ENCODE measurements around the gene ULK2.

ULK2 gene

DNA sequence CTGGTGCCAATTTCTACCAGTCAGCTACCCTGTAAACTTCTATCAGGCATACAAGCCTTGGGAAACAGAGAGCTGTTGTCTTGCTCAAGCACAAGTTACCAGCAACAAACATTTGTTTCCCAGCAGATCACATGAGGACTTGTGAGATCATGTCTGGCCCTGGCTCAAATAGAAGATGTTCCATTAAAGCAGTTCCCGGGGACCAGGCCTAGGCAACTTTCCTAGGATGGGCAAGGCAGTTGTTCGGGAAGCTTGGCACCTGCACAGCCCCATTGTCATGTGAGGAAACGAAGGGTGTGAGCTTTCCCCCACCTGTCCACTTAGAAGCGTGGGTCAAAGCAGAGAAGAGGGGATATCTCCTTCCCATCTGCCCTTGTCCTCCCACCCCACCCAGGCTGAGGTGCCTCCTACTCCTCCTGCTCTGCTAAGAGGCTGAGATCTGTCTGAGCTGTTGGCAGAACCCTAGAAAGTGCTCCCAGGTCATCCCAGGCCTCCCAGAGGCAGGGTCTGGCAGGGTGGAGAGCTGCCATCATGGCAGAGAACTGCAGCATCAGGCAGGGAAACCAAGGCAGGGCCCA lies 140.1 kb downstream of the ULK2 start:
- H3K27ac ChIP-seq (ENCODE audit: extremely low read depth, low read depth, low read length): no peak overlapping the region; the same call in 1 of the 2 replicates
- TF ChIP-seq, protein P1, sequence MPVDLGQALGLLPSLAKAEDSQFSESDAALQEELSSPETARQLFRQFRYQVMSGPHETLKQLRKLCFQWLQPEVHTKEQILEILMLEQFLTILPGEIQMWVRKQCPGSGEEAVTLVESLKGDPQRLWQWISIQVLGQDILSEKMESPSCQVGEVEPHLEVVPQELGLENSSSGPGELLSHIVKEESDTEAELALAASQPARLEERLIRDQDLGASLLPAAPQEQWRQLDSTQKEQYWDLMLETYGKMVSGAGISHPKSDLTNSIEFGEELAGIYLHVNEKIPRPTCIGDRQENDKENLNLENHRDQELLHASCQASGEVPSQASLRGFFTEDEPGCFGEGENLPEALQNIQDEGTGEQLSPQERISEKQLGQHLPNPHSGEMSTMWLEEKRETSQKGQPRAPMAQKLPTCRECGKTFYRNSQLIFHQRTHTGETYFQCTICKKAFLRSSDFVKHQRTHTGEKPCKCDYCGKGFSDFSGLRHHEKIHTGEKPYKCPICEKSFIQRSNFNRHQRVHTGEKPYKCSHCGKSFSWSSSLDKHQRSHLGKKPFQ (tag by site-specific recombination; IDR thresholded peaks at IDR 0.05): no peak
- no peak for TF ChIP-seq ZNF473 (tag by site-specific recombination; IDR thresholded peaks at IDR 0.05)
- TF ChIP-seq ZBTB10 (tag by site-specific recombination; IDR thresholded peaks at IDR 0.05): peak; percentile 28; the same call in 1 of the 2 replicates
- TF ChIP-seq BCL6B (tag by site-specific recombination; IDR thresholded peaks at IDR 0.05): no peak
- no peak for TF ChIP-seq ZNF692 (tag by site-specific recombination; IDR thresholded peaks at IDR 0.05)
- TF ChIP-seq FEZF1 (tag by site-specific recombination; IDR thresholded peaks at IDR 0.05): no peak
- TF ChIP-seq ZNF221 (tag by site-specific recombination; IDR thresholded peaks at IDR 0.05; ENCODE audit: borderline replicate concordance): no peak
- no peak; the same call in 1 of the 2 replicates for TF ChIP-seq ZNF600 (tag by site-specific recombination; IDR thresholded peaks at IDR 0.05)
- no peak for TF ChIP-seq ZNF112 (tag by site-specific recombination; IDR thresholded peaks at IDR 0.05)
- TF ChIP-seq ZNF654 (tag by site-specific recombination; IDR thresholded peaks at IDR 0.05; ENCODE audit: low read depth): no peak
- no peak for TF ChIP-seq ZNF513 (tag by site-specific recombination; IDR thresholded peaks at IDR 0.05)
- TF ChIP-seq ZNF549 (tag by site-specific recombination; IDR thresholded peaks at IDR 0.05): no peak
- peak; percentile 30; the same call in 1 of the 2 replicates for TF ChIP-seq PRDM10 (tag by site-specific recombination; IDR thresholded peaks at IDR 0.05)
- TF ChIP-seq ZXDB (tag by site-specific recombination; IDR thresholded peaks at IDR 0.05): no peak
- TF ChIP-seq ZNF580 (tag by site-specific recombination; IDR thresholded peaks at IDR 0.05): no peak
- TF ChIP-seq ZBTB1 (tag by site-specific recombination; IDR thresholded peaks at IDR 0.05): no peak
- TF ChIP-seq HOXC10 (CRISPR knock-in tag; IDR thresholded peaks at IDR 0.05): no peak
- TF ChIP-seq ZNF747 (tag by site-specific recombination; IDR thresholded peaks at IDR 0.05): no peak
- TF ChIP-seq ZNF184 (tag by site-specific recombination; IDR thresholded peaks at IDR 0.05): no peak
- TF ChIP-seq ZFHX2 (tag by site-specific recombination; conservative IDR thresholded peaks at IDR 0.05): peak; percentile 56
- TF ChIP-seq ZNF366 (tag by site-specific recombination; conservative IDR thresholded peaks at IDR 0.05): no peak
- no peak for TF ChIP-seq PRDM6 (tag by site-specific recombination; IDR thresholded peaks at IDR 0.05)
- TF ChIP-seq ZNF501 (tag by site-specific recombination; IDR thresholded peaks at IDR 0.05): no peak

More for the DNA sequence above, 140.1 kb downstream of the ULK2 start:
- Histone ChIP-seq H3K36me3 (ENCODE audit: control insufficient read depth in 2 of 2, insufficient read depth in 1 of 2, low read length in 2 of 2) (no peaks in the 10 kb centered on the region), H3K9me3 (ENCODE audit: control insufficient read depth, insufficient read depth, low read depth, low read length) (no peaks in the 10 kb centered on the region), H3K4me3 (ENCODE audit: low read depth, low read length) (no peak overlapping the region), H3K4me1 (ENCODE audit: control insufficient read depth, insufficient read depth, low read length) (0 out of 2 replicates have a peak, but pooled peaks cover 2% of the 10 kb centered on the region)
- POLR2A ChIA-PET: interaction anchor here (1.2 to 4.1 kb wide), 3 partner anchors 9 to 79 kb away, joined by 3 to 25 read pairs (median 6); partner anchors contain the start of gene ALDH3A2
- CTCF ChIA-PET: interaction anchor here (1.0 to 2.6 kb wide), 8 partner anchors 8 to 365 kb away, joined by 3 to 21 read pairs (median 4); partner anchors contain the start of gene B9D1
